Measurements from ENCODE around the gene METTL21C.

Gene METTL21C

GRCh38 chr13:102667023-102667422, 27.8 kb downstream of the METTL21C start:
- no peak for DNase-seq (ENCODE audit: low spot score)
- FAIRE-seq = no peak

GRCh38 chr13:102659168-102659713, 35.6 kb downstream of the METTL21C start:
- DNase-seq (ENCODE audit: low spot score) (no peak), FAIRE-seq (no peak)

- no peak for DNase-seq (ENCODE audit: low spot score)
- FAIRE-seq = no peak
Observed at GRCh38 chr13:102658660-102659059, 36.2 kb downstream of the METTL21C start.

DNA sequence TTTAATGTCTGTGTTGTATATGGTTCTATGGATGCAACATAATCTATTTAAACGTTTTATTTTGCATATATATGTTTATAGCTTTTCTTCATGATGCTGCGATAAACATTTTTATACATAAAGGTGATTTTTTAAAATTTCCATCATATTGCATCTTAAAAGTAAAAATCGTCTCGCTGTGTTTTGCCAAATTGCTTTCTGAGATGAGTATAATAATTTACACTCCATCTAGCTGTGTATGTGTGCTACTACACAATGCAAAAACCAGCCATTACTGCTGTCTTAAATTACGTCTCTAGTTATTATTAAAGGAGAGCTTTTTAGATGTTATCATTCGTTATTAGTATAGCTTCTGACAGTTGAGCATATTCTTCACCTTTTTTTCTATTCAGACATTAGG, 37.2 kb downstream of the METTL21C start:
- no peak for FAIRE-seq
- DNase-seq (ENCODE audit: low spot score) = no peak

DNA sequence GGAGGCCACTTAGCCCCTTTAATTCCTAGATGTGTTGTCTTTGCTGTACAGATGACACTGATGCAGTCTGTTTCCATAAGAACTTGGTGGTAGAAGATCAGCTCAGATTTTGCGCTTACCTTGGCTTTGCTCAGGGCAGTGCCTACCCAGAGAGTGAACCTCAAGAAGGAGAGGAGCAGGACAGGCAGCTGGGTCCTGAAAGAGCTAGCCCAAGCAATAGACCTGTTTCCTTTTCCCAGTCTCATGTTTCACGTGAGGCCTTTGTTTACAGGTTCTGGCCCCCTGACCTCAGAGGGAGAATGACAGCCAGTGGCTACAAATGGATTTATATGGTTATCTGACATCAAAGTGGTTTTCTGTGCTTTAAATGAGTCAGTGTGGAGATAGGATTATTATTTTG, 40.1 kb downstream of the METTL21C start:
- DNase-seq (ENCODE audit: low spot score) (no peak), FAIRE-seq (no peak)

- FAIRE-seq (no peak), DNase-seq (ENCODE audit: low spot score) (no peak)
Observed at GRCh38 chr13:102651892-102652291, 43.0 kb downstream of the METTL21C start.

DNA sequence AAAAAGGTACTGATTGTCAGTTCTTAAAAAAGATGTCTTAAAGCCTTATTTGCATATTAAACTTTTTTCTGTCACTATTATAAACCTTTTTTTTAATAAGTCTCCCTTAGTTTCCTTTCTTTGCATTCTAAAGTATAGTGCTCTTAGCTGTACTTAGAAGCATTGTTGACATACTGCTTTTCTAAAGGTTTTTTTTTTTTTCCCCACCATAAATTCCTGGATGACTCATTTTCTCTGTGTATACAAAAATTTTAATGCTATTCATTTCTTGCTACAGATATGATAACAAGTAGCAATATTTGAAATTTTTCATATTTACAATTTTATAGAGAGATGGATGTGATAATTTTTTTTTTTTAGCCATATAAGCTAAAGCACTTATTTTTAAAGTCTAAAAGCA, 43.5 kb downstream of the METTL21C start:
- DNase-seq (ENCODE audit: low spot score) (no peak), FAIRE-seq (no peak)

- no peak for DNase-seq (ENCODE audit: low spot score)
- FAIRE-seq = no peak
Observed at GRCh38 chr13:102650444-102650843, 44.4 kb downstream of the METTL21C start.

- DNase-seq (ENCODE audit: low spot score) (no peak), FAIRE-seq (no peak)
Observed at GRCh38 chr13:102648046-102648445, 46.8 kb downstream of the METTL21C start.

GRCh38 chr13:102645701-102646100, 49.1 kb downstream of the METTL21C start:
- DNase-seq (ENCODE audit: low spot score) (no peak), FAIRE-seq (no peak)

DNA sequence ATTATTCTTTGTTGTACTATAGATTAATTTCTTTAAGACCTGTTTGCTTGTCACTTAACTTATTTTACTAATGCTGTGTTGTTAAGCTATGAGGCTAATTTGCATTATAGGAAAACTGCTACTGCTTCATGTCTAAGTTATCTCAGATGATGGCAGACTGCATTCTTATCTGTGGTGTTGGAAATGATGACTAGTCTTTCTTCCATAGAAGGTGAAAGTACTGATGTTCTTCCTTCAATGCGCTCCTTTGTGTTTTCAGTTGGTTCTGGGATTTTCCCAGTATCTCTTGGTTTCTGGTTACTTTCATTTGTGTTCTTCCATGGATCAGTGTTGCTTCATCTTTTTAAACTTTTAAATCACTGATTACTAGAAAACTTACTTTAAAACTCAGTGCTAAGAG, 51.2 kb downstream of the METTL21C start:
- DNase-seq (ENCODE audit: low spot score) = no peak
- no peak for FAIRE-seq

GRCh38 chr13:102642475-102642874, 52.4 kb downstream of the METTL21C start:
- DNase-seq (ENCODE audit: low spot score) = no peak
- no peak for FAIRE-seq

- DNase-seq (ENCODE audit: low spot score) (no peak), FAIRE-seq (no peak)
Observed at GRCh38 chr13:102642029-102642428, 52.8 kb downstream of the METTL21C start.

- FAIRE-seq (no peak), DNase-seq (ENCODE audit: low spot score) (no peak)
Observed at GRCh38 chr13:102638741-102639140, 56.1 kb downstream of the METTL21C start.

Data from urothelium cell line (cell line).